K562 (cell line): ENCODE measurements around the gene ODAD2. TPM values are rescaled to one million over a fixed set of nuclear protein-coding genes. Genes with fewer than 3 reads are reported as not detected.

ENCODE experiments used
- ATAC-seq: fragments of 200-7000 bp; cut with Tn5 transposase; 3 replicates; pipeline ENCODE4 v1.9.1; 2020; ENCODE audit warnings: moderate library complexity
- BruUV-seq: library from RNA; stranded (reverse); fragments of 400-500 nt; replicated peaks from 2 replicates; lab custom pipeline; 2021; lab: Mats Ljungman, UMichigan
- CTCF ChIA-PET: fragments of 300-600 bp; formaldehyde crosslinking; extraction: SDS; loops from one replicate; lab custom pipeline; 2021; ENCODE audit warnings: low intra/inter-chr PET ratio; lab: Yijun Ruan, JAX
- POLR2A ChIA-PET: fragments of 300-600, 350-650 bp; sonication (Branson Sonifier 250); formaldehyde crosslinking; extraction: SDS; loops from one replicate; lab custom pipeline; 2021; ENCODE audit warnings: antibody characterized with exemption, inconsistent platforms; lab: Yijun Ruan, JAX
- DNase-seq, 4 experiments: peaks; one replicate each; pipeline versions ENCODE4 v3.0.0 to v3.0.0-alpha.2; 2011 to 2018; ENCODE audit warnings: low spot score in 3 of 4, mixed read lengths in 3 of 4; ENCODE audit errors: extremely low read depth in 1 of 4
- FAIRE-seq: peaks from 2 replicates; lab custom pipeline; 2011; peaks lifted over from hg19 to GRCh38; lab: Jason Lieb, UNC
- H2AFZ ChIP-seq: 2 replicates; pipeline ENCODE4 v1.6.0; 2011; ENCODE audit warnings: low read depth, low read length, control low read depth, inconsistent platforms
- H3K27ac ChIP-seq: fragments of 200-600 bp; 3 replicates; pipeline ENCODE4 v1.8.0; 2011; ENCODE audit warnings: low read depth, mild to moderate bottlenecking, control low read depth, inconsistent platforms, low read length, moderate library complexity, mixed read lengths; ENCODE audit errors: extremely low read depth
- H3K27me3 ChIP-seq, 2 experiments: fragments of 300-600 bp in 1 of 2; 2 replicates in 1 of 2; 3 replicates in 1 of 2; pipeline versions ENCODE4 v1.6.0 to v1.8.0; 2011; ENCODE audit warnings: inconsistent platforms in 2 of 2, low read length in 2 of 2, mild to moderate bottlenecking in 1 of 2, mixed read lengths in 1 of 2, moderate library complexity in 1 of 2; ENCODE audit not compliant: control insufficient read depth in 2 of 2, insufficient read depth in 2 of 2
- H3K36me3 ChIP-seq: fragments of 300-600 bp; 3 replicates; pipeline ENCODE4 v1.8.0; 2011; ENCODE audit warnings: mild to moderate bottlenecking, low read length, inconsistent platforms; ENCODE audit not compliant: control insufficient read depth, insufficient read depth
- H3K4me1 ChIP-seq, 2 experiments: fragments of 200-600 bp in 1 of 2; replicated peaks in 1 of 2; 2 replicates in 1 of 2; 3 replicates in 1 of 2; pipeline versions ENCODE4 v1.5.1 to v1.8.0; 2011; ENCODE audit warnings: inconsistent platforms in 2 of 2, low read length in 2 of 2, mild to moderate bottlenecking in 1 of 2, mixed read lengths in 1 of 2, moderate library complexity in 1 of 2; ENCODE audit not compliant: control insufficient read depth in 2 of 2, insufficient read depth in 2 of 2
- H3K4me2 ChIP-seq: 2 replicates; pipeline ENCODE4 v1.6.1; 2011; ENCODE audit warnings: low read length, control low read depth, inconsistent platforms, mixed read lengths; ENCODE audit not compliant: insufficient read depth
- H3K4me3 ChIP-seq: fragments of 200-600 bp; sonication (generic), shearing (Covaris generic); 2 replicates; pipeline ENCODE4 v1.5.1; 2016; ENCODE audit warnings: control low read depth, inconsistent platforms
- H3K79me2 ChIP-seq: fragments of 200-600 bp; 3 replicates; pipeline ENCODE4 v1.8.0; 2011; ENCODE audit warnings: low read length, inconsistent platforms; ENCODE audit not compliant: control insufficient read depth, insufficient read depth
- H3K9ac ChIP-seq, 2 experiments: 2 replicates each; pipeline versions ENCODE4 v1.6.0 to v1.6.1; 2011; ENCODE audit warnings: low read depth in 2 of 2, low read length in 2 of 2, control low read depth in 1 of 2, inconsistent platforms in 1 of 2, mild to moderate bottlenecking in 1 of 2, mixed read lengths in 1 of 2; ENCODE audit not compliant: insufficient read depth in 1 of 2
- H3K9me1 ChIP-seq: one replicate; pipeline ENCODE4 v1.6.0; 2011; ENCODE audit warnings: inconsistent platforms, mild to moderate bottlenecking, low read length, moderate library complexity; ENCODE audit not compliant: control insufficient read depth, insufficient read depth
- H3K9me3 ChIP-seq: replicated peaks from 2 replicates; pipeline ENCODE4 v1.5.1; 2011; ENCODE audit warnings: low read depth, low read length, inconsistent platforms; ENCODE audit not compliant: control insufficient read depth, insufficient read depth
- H4K20me1 ChIP-seq: replicated peaks from 2 replicates; pipeline ENCODE4 v1.6.1; 2011; ENCODE audit warnings: low read length, inconsistent platforms, mixed read lengths; ENCODE audit not compliant: control insufficient read depth, insufficient read depth
- BCOR ChIP-seq: fragments of 450-650 bp; IDR thresholded peaks from 2 replicates; pipeline ENCODE4 v1.6.1; 2016
- OTX1 ChIP-seq: fragments of 450-650 bp; formaldehyde crosslinking; IDR thresholded peaks from 2 replicates; pipeline ENCODE4 v1.4.0; 2022; ENCODE audit warnings: mild to moderate bottlenecking
- WGBS: fragments of 100-300 bp; shearing (Covaris generic); methylation state at CpG from one replicate; pipeline ENCODE4 v1.1.6; 2016; ENCODE audit warnings: low coverage, mixed read lengths; ENCODE audit not compliant: insufficient coverage; ENCODE audit errors: missing lambda C conversion rate; 5-methylcytosine and 5-hydroxymethylcytosine counted together
- in situ Hi-C: fragments of 300-500 bp; cut with MboI; formaldehyde crosslinking; loops from 4 replicates; pipeline ENCODE4 v1.15.0; 2018; ENCODE audit warnings: inconsistent platforms, mixed read lengths
- intact Hi-C: fragments of 100-400 bp; cut with micrococcal nuclease; formaldehyde crosslinking; loops from 2 replicates; pipeline ENCODE4 v1.14.2; 2022
- polyA plus RNA-seq, 8 experiments: library from polyadenylated mRNA; depleted of rRNA in 4 of 8; stranded (reverse) in 5 of 8; unstranded in 3 of 8; fragments of >200 nt; fragmentation: Nextera tagmentation in 2 of 8; fragmentation: Illumina TruSeq in 1 of 8; extraction: Ambion mirVana in 2 of 8; extraction: Trizol in 1 of 8; gene quantifications; 2 replicates each; pipeline versions ENCODE4 v1.2.1 to v1.2.3, GENCODE V29; 2011 to 2014; ENCODE audit warnings: inconsistent platforms in 1 of 8, missing spikeins in 1 of 8
- small RNA-seq: library from RNA; depleted of rRNA; stranded (forward); fragments of <200 nt; gene quantifications from one replicate; pipeline ENCODE3, GENCODE V24; 2014
- total RNA-seq, 7 experiments: library from RNA; depleted of rRNA in 6 of 7; stranded (reverse); fragments of >200 nt in 6 of 7; fragmentation: Illumina TruSeq in 2 of 7; extraction: Trizol in 2 of 7; gene quantifications; 2 replicates each; pipeline versions ENCODE4 v1.2.1 to v1.2.3, GENCODE V29; 2011 to 2021; ENCODE audit warnings: low replicate concordance in 1 of 7
- TF ChIP-seq, protein P1 (sequence below): IDR thresholded peaks from 2 replicates; pipeline ENCODE4 v1.6.1; 2016; ENCODE audit warnings: missing genetic modification characterization, missing compliant biosample characterization

ODAD2 gene
- total and polyA plus RNA-seq, 9 of the 15 experiments (the other 6 are each of a cell fraction or from before 2014, with no cell fraction given): not detected

DNA sequence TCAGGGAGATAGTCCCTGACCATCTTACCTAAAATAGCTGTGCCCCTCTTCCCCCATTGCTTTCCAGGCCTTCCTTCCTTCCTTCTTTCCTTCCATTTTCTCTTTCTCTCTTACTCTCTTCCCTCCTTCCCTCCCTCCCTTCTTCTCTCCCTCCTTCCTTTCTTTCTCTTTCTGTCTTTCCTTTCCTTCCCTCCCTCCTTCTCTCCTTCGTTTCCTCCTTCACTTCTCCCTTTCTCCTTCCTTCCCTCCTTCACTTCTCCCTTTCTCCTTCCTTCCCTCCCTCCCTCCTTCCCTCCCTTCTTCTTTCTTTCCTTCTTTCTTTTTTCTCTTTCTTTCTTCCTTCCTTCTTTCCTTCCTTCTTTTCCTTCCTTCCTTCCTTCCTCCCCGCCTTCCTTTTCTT lies 228.7 kb downstream of the ODAD2 start:
- intact Hi-C loops (no loop called here), in situ Hi-C loops (no loop called here)
- no peak overlapping the region for H2AFZ ChIP-seq
- ChIA-PET CTCF (no interaction called here), POLR2A (no interaction called here)
- H3K79me2 ChIP-seq: no peaks in the 10 kb centered on the region
- 0 out of 2 replicates have a peak, but pooled peaks have one; percentile 24 for TF ChIP-seq OTX1 (CRISPR knock-in tag)
- TF ChIP-seq BCOR: no peak
- TF ChIP-seq, protein P1, sequence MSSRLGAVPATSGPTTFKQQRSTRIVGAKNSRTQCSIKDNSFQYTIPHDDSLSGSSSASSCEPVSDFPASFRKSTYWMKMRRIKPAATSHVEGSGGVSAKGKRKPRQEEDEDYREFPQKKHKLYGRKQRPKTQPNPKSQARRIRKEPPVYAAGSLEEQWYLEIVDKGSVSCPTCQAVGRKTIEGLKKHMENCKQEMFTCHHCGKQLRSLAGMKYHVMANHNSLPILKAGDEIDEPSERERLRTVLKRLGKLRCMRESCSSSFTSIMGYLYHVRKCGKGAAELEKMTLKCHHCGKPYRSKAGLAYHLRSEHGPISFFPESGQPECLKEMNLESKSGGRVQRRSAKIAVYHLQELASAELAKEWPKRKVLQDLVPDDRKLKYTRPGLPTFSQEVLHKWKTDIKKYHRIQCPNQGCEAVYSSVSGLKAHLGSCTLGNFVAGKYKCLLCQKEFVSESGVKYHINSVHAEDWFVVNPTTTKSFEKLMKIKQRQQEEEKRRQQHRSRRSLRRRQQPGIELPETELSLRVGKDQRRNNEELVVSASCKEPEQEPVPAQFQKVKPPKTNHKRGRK: peak; percentile 87
- FAIRE-seq (no peak), ATAC-seq (no peak), DNase-seq (no peak)
- H3K4me1 ChIP-seq: no peaks in the 10 kb centered on the region
- no peaks in the 10 kb centered on the region for H3K9me3 ChIP-seq
- no peaks in the 10 kb centered on the region for H3K27me3 ChIP-seq
- BruUV-seq: no TSS peak
- H4K20me1 ChIP-seq: no peaks in the 10 kb centered on the region
- H3K9me1 ChIP-seq: no peaks in the 10 kb centered on the region
- 0% methylated on average over 1 of the region's 2 CpGs for WGBS
- H3K4me3 ChIP-seq: no peak overlapping the region
- H3K36me3 ChIP-seq: no peaks in the 10 kb centered on the region
- no peak overlapping the region for H3K9ac ChIP-seq
- no peak overlapping the region for H3K4me2 ChIP-seq
- H3K27ac ChIP-seq: no peak overlapping the region

Small RNA genes within 50 kb of the gene (small RNA-seq; reads per million reads assigned to genes)
- gene MRPS21P5 (not detected), gene RN7SKP132 (not detected)
